DND-41 (cell line): ENCODE data around the gene PIGC.

Source experiments
- EZH2 ChIP-seq: IDR thresholded peaks from 3 replicates; pipeline ENCODE4 v1.6.1; 2012; ENCODE audit warnings: borderline replicate concordance, low read depth, mild to moderate bottlenecking, moderate library complexity, low read length, inconsistent platforms; ENCODE audit not compliant: severe bottlenecking
- TF ChIP-seq, protein P1 (sequence below): IDR thresholded peaks from 2 replicates; pipeline ENCODE4 v1.5.1; 2012; ENCODE audit warnings: borderline replicate concordance, low read length, moderate library complexity, mild to moderate bottlenecking; ENCODE audit not compliant: poor library complexity, severe bottlenecking; ENCODE audit errors: extremely low read depth

DNA sequence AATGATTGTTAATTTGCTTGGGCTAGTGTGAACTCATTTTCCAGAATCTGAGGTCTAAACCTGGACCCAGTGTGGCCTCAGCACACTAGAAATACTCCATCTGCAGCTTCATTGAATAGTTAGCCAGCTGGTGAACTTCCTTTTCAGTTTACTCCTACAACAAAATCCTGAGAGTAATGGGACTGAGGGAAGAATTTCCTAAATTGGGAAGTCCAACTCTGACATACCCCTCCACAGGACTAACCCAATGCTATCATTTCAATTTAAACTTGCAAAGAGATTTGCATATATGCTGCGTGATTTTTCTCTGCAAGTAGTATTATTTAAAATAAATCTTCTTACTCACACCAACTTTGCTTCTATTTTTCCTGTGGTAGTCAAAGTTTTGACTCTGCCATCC lies 27.8 kb upstream of the PIGC start:
- TF ChIP-seq, protein P1, sequence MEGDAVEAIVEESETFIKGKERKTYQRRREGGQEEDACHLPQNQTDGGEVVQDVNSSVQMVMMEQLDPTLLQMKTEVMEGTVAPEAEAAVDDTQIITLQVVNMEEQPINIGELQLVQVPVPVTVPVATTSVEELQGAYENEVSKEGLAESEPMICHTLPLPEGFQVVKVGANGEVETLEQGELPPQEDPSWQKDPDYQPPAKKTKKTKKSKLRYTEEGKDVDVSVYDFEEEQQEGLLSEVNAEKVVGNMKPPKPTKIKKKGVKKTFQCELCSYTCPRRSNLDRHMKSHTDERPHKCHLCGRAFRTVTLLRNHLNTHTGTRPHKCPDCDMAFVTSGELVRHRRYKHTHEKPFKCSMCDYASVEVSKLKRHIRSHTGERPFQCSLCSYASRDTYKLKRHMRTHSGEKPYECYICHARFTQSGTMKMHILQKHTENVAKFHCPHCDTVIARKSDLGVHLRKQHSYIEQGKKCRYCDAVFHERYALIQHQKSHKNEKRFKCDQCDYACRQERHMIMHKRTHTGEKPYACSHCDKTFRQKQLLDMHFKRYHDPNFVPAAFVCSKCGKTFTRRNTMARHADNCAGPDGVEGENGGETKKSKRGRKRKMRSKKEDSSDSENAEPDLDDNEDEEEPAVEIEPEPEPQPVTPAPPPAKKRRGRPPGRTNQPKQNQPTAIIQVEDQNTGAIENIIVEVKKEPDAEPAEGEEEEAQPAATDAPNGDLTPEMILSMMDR, result no peak
- TF ChIP-seq EZH2, result no peak
